Smooth muscle cell (in vitro differentiated cells): ENCODE measurements around the gene CDK5RAP2. TPM values are rescaled to one million over a fixed set of nuclear protein-coding genes. Genes with fewer than 3 reads are reported as not detected.

Experiments used
- DNase-seq: peaks from one replicate; lab custom pipeline; 2025; ENCODE audit not compliant: unreplicated experiment; lab: John Stamatoyannopoulos, UW
- H2AFZ ChIP-seq: fragments of 200-600 bp; sonication (generic); 2 replicates; pipeline ENCODE4 v1.6.0; 2016; ENCODE audit warnings: antibody characterized with exemption, low read depth, mild to moderate bottlenecking
- H3F3A ChIP-seq: fragments of 200-600 bp; sonication (generic); 2 replicates; pipeline ENCODE4 v1.6.0; 2017; ENCODE audit warnings: antibody characterized with exemption, low read depth
- H3K27ac ChIP-seq: fragments of 200-600 bp; sonication (generic); 2 replicates; pipeline ENCODE4 v1.5.1; 2016; ENCODE audit warnings: low read depth, mild to moderate bottlenecking
- H3K27me3 ChIP-seq: fragments of 200-600 bp; sonication (generic); 2 replicates; pipeline ENCODE4 v1.6.1; 2016; ENCODE audit warnings: low read depth, mild to moderate bottlenecking
- H3K36me3 ChIP-seq: fragments of 200-600 bp; sonication (generic); 2 replicates; pipeline ENCODE4 v1.5.1; 2016; ENCODE audit warnings: low read depth
- H3K4me1 ChIP-seq: fragments of 200-600 bp; sonication (generic); 2 replicates; pipeline ENCODE4 v1.5.1; 2016; ENCODE audit warnings: low read depth
- H3K4me2 ChIP-seq: fragments of 200-600 bp; sonication (generic); 2 replicates; pipeline ENCODE4 v1.6.0; 2016; ENCODE audit warnings: mild to moderate bottlenecking
- H3K4me3 ChIP-seq: fragments of 200-600 bp; sonication (generic); 2 replicates; pipeline ENCODE4 v1.5.1; 2016; ENCODE audit warnings: mild to moderate bottlenecking
- H3K79me2 ChIP-seq: fragments of 200-600 bp; sonication (generic); 2 replicates; pipeline ENCODE4 v1.6.0; 2016; ENCODE audit warnings: low read depth, mild to moderate bottlenecking
- H3K9ac ChIP-seq: fragments of 200-600 bp; sonication (generic); 2 replicates; pipeline ENCODE4 v1.6.0; 2016; ENCODE audit warnings: low read depth
- H3K9me3 ChIP-seq: fragments of 200-600 bp; sonication (generic); replicated peaks from 2 replicates; pipeline ENCODE4 v1.5.1; 2016; ENCODE audit warnings: low read depth
- H4K20me1 ChIP-seq: fragments of 200-600 bp; sonication (generic); 2 replicates; pipeline ENCODE4 v1.6.0; 2016; ENCODE audit warnings: low read depth
- WGBS: methylation state at CpG from one replicate; pipeline ENCODE4 v1.1.7; 2016; ENCODE audit warnings: low lambda C conversion rate; 5-methylcytosine and 5-hydroxymethylcytosine counted together
- polyA plus RNA-seq: library from polyadenylated mRNA; unstranded; fragments of >200 nt; fragmentation: Nextera tagmentation; extraction: Ambion mirVana; gene quantifications from 2 replicates; pipeline ENCODE4 v1.2.1, GENCODE V29; 2016
- total RNA-seq: library from RNA; depleted of rRNA; stranded (reverse); fragments of >200 nt; gene quantifications from 2 replicates; pipeline ENCODE4 v1.2.3, GENCODE V29; 2014
- TF ChIP-seq, protein P1 (sequence below): fragments of 200-600 bp; sonication (generic); IDR thresholded peaks from 2 replicates; pipeline ENCODE4 v1.5.1; 2017; ENCODE audit warnings: borderline replicate concordance, mild to moderate bottlenecking, antibody characterized with exemption; ENCODE audit not compliant: insufficient read depth, poor library complexity, severe bottlenecking

CDK5RAP2 gene
- total and polyA plus RNA-seq, 2 experiments from 2014 or later: 33.7 to 38.3 TPM

GRCh38 chr9:120440791-120441190 is 139.2 kb downstream of the CDK5RAP2 start:
- 72% methylated on average over 1 of the region's 1 CpG for WGBS
- no peak for DNase-seq
- no peak overlapping the region for H3K4me2 ChIP-seq

DNA sequence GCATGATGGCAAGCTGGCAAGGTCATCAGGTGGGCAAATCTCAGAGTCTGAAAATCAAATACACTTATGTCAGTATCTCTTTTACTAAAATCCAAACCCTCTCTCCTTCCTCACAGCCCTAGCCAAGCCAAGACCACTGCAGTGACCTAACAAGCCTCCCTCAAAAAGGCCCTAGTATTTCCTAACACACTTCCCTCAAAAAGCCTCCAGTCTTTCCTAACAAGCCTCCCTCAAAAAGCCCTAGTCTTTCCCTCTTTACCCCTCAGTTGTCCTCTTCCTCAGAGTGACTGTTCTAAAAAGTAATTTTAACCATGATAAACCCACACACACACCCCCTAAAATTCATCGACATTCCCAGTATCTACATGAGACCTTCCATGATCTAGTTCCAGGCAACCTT is 140.0 kb downstream of the CDK5RAP2 start:
- WGBS: 52% methylated on average over 1 of the region's 1 CpG
- H3K4me1 ChIP-seq: peaks cover 7% of the 10 kb centered on the region
- H3F3A ChIP-seq: peaks cover 45% of the 10 kb centered on the region
- no peak overlapping the region for H3K4me2 ChIP-seq
- H3K36me3 ChIP-seq: no peaks in the 10 kb centered on the region
- H4K20me1 ChIP-seq: no peaks in the 10 kb centered on the region
- H3K9me3 ChIP-seq: no peaks in the 10 kb centered on the region
- H3K79me2 ChIP-seq: no peaks in the 10 kb centered on the region
- H3K27ac ChIP-seq: peak overlapping the region; percentile 97
- no peak overlapping the region for H2AFZ ChIP-seq
- TF ChIP-seq, protein P1, sequence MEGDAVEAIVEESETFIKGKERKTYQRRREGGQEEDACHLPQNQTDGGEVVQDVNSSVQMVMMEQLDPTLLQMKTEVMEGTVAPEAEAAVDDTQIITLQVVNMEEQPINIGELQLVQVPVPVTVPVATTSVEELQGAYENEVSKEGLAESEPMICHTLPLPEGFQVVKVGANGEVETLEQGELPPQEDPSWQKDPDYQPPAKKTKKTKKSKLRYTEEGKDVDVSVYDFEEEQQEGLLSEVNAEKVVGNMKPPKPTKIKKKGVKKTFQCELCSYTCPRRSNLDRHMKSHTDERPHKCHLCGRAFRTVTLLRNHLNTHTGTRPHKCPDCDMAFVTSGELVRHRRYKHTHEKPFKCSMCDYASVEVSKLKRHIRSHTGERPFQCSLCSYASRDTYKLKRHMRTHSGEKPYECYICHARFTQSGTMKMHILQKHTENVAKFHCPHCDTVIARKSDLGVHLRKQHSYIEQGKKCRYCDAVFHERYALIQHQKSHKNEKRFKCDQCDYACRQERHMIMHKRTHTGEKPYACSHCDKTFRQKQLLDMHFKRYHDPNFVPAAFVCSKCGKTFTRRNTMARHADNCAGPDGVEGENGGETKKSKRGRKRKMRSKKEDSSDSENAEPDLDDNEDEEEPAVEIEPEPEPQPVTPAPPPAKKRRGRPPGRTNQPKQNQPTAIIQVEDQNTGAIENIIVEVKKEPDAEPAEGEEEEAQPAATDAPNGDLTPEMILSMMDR: no peak
- no peak overlapping the region for H3K4me3 ChIP-seq
- DNase-seq: no peak
- no peak overlapping the region for H3K9ac ChIP-seq
- H3K27me3 ChIP-seq: no peaks in the 10 kb centered on the region

More at GRCh38 chr9:120440791-120441190, 139.2 kb downstream of the CDK5RAP2 start:
- H3K4me1 ChIP-seq: peaks cover 5% of the 10 kb centered on the region
- H3K36me3 ChIP-seq: no peaks in the 10 kb centered on the region
- no peaks in the 10 kb centered on the region for H4K20me1 ChIP-seq
- H3K9me3 ChIP-seq: no peaks in the 10 kb centered on the region
- no peak overlapping the region for H3K4me3 ChIP-seq
- TF ChIP-seq, protein P1: no peak
- H3F3A ChIP-seq: peaks cover 38% of the 10 kb centered on the region
- H2AFZ ChIP-seq: no peak overlapping the region
- H3K27ac ChIP-seq: peak overlapping the region; percentile 97
- H3K9ac ChIP-seq: peak overlapping the region; percentile 83
- no peaks in the 10 kb centered on the region for H3K27me3 ChIP-seq
- H3K79me2 ChIP-seq: no peaks in the 10 kb centered on the region

DNA sequence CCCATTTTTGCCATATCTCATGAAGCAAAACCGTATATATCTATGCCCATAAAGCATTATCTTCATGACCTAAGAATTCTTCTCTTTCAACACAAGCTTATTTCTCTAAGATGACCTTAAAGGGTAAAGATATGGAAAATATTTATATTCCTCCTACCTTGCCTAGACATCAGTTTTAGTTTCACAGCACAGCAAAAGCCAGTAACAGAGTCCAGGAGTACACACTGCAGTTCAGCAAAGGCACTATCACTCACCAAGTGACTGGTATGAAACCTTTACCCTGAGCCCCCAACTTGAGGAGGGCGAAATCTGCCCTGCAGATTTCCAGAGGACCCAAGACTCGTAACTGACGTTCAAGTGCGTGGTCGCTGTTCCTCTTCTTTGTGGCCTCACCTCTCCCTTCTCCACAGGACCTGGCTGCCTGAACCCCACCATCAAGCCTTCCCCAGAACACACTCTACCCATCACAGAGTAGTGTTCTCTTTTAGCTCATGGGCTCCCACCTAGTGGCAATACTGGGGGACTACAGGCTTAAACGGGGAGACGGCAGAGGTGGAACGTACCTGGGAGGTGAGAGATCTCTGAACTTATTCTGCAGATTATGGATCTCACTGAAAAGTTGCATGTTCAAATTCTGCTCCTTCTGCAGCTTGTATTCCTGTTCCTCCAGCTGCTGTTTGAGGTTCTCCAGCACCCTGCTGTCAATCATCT is 141.0 kb downstream of the CDK5RAP2 start:
- Histone ChIP-seq H3K4me3 (no peak overlapping the region), H3K27ac (no peak overlapping the region), H3K9me3 (no peaks in the 10 kb centered on the region), H3F3A (peaks cover 51% of the 10 kb centered on the region), H3K36me3 (no peaks in the 10 kb centered on the region), H4K20me1 (no peaks in the 10 kb centered on the region), H3K4me1 (peaks cover 11% of the 10 kb centered on the region), H2AFZ (no peak overlapping the region), H3K4me2 (no peak overlapping the region), H3K27me3 (no peaks in the 10 kb centered on the region), H3K9ac (no peak overlapping the region), H3K79me2 (no peaks in the 10 kb centered on the region)
- 83% methylated on average over 9 of the region's 9 CpGs for WGBS
- no peak for DNase-seq
- TF ChIP-seq, protein P1: peak; percentile 45

DNA sequence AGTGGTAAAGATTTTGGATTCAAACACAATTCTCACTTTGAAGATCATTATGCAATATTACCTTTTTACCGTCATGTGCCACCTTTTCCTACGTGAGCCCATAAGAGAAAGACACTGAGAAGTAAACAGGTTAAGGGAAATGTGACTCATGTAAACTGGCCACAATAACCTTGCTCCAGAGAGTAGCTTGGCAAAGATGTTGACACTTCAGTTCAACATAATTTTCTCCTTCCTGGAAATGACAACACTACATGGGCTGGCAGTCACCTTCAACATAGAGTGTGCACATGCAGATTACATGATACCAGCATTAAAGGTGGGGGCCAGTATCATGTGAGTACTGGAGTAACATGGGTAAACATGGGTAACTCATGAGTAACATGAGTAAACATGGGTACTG is 141.9 kb downstream of the CDK5RAP2 start:
- 80% methylated on average over 2 of the region's 2 CpGs for WGBS

More for the DNA sequence above, 141.9 kb downstream of the CDK5RAP2 start:
- TF ChIP-seq, protein P1: no peak
- peak overlapping the region; percentile 46 for H3K4me2 ChIP-seq
- H3K9me3 ChIP-seq: no peaks in the 10 kb centered on the region
- no peak for DNase-seq
- no peak overlapping the region for H3K9ac ChIP-seq
- H3K4me1 ChIP-seq: peaks cover 11% of the 10 kb centered on the region
- no peak overlapping the region for H2AFZ ChIP-seq
- H3K27ac ChIP-seq: peak overlapping the region; percentile 86
- H4K20me1 ChIP-seq: no peaks in the 10 kb centered on the region
- H3F3A ChIP-seq: peaks cover 52% of the 10 kb centered on the region
- H3K4me3 ChIP-seq: no peak overlapping the region
- no peaks in the 10 kb centered on the region for H3K79me2 ChIP-seq
- H3K36me3 ChIP-seq: no peaks in the 10 kb centered on the region
- H3K27me3 ChIP-seq: no peaks in the 10 kb centered on the region
